ENCODE data around the gene ABCG8.

- TF ChIP-seq POLR2A (IDR thresholded peaks at IDR 0.05) (no peak), CTCF (IDR thresholded peaks at IDR 0.05) (no peak)
Observed at GRCh38 chr2:43890855-43891254, 52.1 kb downstream of the ABCG8 start.

Data from suprapubic skin (tissue), 3 donors.